ENCODE data around the gene PDIK1L.

Gene PDIK1L

GRCh38 chr1:26158271-26158907 is 46.8 kb downstream of the PDIK1L start:
- DNase-seq = no peak

- DNase-seq = no peak
Measured at GRCh38 chr1:26158908-26159742, 47.5 kb downstream of the PDIK1L start, which contains the start of gene FAM110D. Gene FAM110D, plus strand, starts transcription at chr1:26159079. Its CDS starts 2,213 bp downstream, at chr1:26161292.

GRCh38 chr1:26159743-26160039 is 48.1 kb downstream of the PDIK1L start:
- no peak for DNase-seq

GRCh38 chr1:26160527-26161414 is 49.1 kb downstream of the PDIK1L start:
- no peak for DNase-seq

- DNase-seq = peak; percentile 76
Measured at GRCh38 chr1:26161415-26162219, 50.0 kb downstream of the PDIK1L start.

GRCh38 chr1:26162220-26162709 is 50.6 kb downstream of the PDIK1L start:
- DNase-seq = no peak

GRCh38 chr1:26163684-26164035 is 52.0 kb downstream of the PDIK1L start:
- DNase-seq = no peak

GRCh38 chr1:26164036-26164860 is 52.6 kb downstream of the PDIK1L start:
- peak; percentile 82 for DNase-seq

- no peak for DNase-seq
Measured at GRCh38 chr1:26164861-26165842, 53.5 kb downstream of the PDIK1L start.

- DNase-seq = no peak
Measured at GRCh38 chr1:26166719-26167281, 55.2 kb downstream of the PDIK1L start.

- no peak for DNase-seq
Measured at GRCh38 chr1:26168410-26169197, 57.0 kb downstream of the PDIK1L start, which contains the start of gene C1orf232. Gene C1orf232, minus strand, starts transcription at chr1:26168963. Its CDS starts 464 bp downstream, at chr1:26168499.

- DNase-seq = no peak
Measured at GRCh38 chr1:26169198-26169554, 57.6 kb downstream of the PDIK1L start.

- DNase-seq = peak; percentile 96
Measured at GRCh38 chr1:26169669-26170471, 58.2 kb downstream of the PDIK1L start, which contains the start of gene ZNF593. Gene ZNF593, plus strand, starts transcription at chr1:26169908. Its CDS starts 76 bp downstream, at chr1:26169984.

- DNase-seq = no peak
Measured at GRCh38 chr1:26170472-26170821, 58.8 kb downstream of the PDIK1L start.

- no peak for DNase-seq
Measured at GRCh38 chr1:26171084-26172072, 59.8 kb downstream of the PDIK1L start, which contains the start of gene ZNF593OS. Gene ZNF593OS, minus strand, starts transcription at chr1:26171832. Its CDS starts 171 bp downstream, at chr1:26171661.
